ENCODE measurements around the gene WHAMM.

The WHAMM gene

DNA sequence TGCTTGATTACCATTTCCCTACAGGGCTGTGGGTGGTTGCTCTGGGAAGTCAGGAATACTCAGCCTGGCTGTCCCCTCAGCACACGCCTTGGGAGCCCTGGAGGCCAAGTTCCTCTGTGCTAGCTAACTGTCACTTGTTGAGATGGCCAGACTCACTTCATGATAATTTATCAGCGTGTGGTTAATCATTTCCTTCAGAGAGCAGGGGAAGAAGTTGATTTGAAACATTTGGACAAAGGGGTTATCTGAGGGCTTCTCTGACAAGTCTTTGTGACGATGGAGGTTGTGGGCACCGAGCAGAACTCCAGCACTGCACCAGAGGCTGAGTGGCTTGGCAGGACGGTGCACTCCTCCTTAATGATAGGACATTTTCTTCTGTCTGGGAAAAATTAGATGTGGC is 61.9 kb downstream of the WHAMM start:
- no peak for DNase-seq

DNA sequence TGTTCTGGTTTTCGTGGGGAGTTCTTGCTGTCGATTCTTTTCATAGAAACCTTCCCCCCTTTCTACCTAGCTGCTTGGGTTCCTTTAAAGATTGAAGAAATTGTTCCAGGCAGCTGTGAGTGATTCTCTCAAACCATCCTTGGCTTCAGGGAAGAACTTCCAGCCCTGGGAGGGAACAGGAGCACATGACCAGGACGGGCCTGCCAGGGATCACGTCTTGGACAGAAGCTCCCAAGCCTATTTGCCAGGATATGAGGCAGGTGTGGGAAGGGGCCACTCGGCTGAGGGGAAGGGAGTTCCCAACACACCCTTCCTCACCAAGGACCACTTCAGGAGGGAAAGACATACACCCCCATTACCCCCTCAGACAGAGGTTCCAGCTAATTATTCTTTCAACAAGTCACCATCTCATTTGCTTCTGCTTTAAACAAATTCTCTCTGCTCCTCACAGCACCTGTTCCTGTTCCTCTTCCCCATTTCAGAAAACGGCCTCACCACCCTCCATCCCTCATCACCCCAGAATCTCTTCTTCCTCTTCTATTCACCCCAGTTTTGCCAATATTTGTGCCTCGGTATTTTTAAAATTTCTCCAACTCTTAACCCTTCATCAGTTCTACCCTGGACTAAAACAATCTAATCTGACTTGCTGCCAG is 62.5 kb downstream of the WHAMM start:
- no peak for DNase-seq

GRCh38 chr15:82873000-82873680 is 63.7 kb downstream of the WHAMM start:
- DNase-seq = no peak

GRCh38 chr15:82874267-82874666 is 64.8 kb downstream of the WHAMM start:
- DNase-seq = no peak

DNA sequence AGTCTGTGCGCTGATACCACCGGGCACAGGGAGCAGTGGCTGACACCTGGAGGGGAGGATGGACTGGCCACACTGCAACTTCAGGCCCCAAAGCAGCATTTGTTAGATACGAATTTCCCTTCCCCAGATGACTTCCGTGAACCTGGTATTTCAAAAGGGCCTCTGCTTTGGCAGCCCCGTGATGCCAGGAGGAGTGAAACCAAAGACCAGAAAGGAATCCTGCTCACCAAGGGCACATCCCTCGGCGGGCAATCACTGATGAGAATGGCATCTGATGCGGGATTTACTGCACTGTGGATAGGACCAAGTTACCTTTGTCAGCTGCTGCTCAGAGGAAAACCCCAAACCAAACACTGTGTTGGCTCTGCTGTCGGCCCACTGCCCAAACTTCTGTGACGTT is 65.5 kb downstream of the WHAMM start:
- no peak for DNase-seq

DNA sequence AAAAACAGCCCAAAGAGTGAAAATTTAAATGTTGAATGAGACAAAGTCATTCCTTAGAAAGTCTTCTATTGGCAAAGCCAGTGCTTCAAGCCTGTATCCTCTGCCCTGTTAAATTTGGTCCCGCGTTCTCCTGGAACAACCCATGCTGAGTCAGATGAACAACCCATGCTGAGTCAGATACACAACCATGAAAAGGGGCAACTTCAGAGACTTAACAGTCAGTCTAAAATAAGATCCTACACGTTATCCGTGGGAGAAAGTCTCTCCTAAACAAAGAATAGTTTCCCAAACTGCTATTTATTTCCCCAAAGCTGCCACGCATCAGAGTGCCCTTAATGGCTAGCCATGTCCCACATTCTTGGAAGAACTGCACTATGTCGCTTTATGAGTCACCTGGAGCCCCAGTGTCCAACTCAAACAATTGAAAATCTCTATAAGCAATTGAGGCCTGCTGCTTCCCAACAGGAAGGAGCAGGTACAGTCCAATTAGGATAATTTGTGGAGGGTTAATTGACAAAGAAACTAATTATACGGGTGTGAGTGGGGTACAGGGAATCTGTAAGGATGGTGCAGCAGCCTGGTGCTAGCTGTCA is 66.1 kb downstream of the WHAMM start:
- no peak for DNase-seq

DNA sequence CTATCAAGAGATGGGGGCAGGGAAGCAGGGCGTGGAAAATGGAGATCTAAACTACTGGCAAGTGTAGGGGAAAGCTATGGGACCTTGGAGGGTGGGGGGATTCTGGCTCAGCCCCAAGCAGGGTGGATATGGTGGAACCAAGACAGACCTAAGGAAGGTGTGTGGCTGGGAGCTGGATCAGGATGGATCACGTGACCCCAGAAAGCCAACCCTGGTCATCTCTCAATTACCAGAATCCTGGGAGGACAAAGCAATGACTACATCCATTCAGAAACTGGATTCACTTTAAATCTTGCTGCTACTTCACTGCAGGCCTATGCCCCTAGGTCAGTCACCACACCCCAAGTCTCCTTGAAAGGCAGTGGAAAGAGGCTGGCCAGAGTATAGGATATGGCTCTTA is 68.4 kb downstream of the WHAMM start:
- DNase-seq = no peak

- DNase-seq = no peak
Measured at GRCh38 chr15:82878325-82878724, 68.9 kb downstream of the WHAMM start.

DNA sequence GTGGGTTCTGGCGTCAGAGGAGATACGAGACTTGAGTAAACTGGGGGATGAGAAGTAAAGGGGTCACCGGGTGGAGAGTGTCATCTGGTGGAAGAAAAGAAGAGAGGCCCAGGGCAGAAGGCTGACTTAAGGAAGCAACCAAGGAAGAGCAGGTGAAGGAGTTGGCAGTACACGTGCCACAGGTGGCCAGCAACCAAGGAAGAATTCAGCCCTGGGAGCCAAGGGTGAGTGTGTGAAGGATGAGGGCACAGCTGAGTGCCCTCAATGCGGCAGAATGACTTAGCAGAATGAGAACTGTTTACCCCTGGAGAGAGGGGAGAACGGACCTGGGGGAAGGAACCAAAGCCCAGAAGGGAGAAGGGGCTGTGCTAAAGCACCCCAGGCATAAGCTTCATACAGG is 71.3 kb downstream of the WHAMM start:
- no peak for DNase-seq

GRCh38 chr15:82881747-82882146 is 72.3 kb downstream of the WHAMM start:
- DNase-seq = no peak

- DNase-seq = no peak
Measured at GRCh38 chr15:82882273-82882928, 73.0 kb downstream of the WHAMM start.

All from NCI-H1048 (cell line).